ENCODE data around the gene WDR54.

DNA sequence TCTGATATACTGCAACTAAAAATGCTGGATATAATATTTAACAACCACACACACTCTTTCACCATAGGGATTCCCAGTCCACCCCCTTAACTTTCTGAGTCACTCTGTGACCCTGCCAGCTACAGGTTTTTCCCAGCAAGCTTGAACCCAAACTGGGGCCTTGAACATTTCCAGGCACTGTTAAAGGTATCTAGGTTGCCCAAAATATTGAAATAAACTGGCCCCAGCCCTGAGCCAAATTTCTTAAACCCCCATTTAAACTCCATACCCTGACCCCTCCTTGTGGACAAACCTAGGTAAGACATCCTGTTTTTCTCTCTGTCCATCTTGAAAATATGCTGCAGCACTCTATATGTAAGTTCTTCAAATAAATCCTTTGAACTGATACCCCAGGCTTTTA is 21.7 kb upstream of the WDR54 start:
- TF ChIP-seq, protein P1, sequence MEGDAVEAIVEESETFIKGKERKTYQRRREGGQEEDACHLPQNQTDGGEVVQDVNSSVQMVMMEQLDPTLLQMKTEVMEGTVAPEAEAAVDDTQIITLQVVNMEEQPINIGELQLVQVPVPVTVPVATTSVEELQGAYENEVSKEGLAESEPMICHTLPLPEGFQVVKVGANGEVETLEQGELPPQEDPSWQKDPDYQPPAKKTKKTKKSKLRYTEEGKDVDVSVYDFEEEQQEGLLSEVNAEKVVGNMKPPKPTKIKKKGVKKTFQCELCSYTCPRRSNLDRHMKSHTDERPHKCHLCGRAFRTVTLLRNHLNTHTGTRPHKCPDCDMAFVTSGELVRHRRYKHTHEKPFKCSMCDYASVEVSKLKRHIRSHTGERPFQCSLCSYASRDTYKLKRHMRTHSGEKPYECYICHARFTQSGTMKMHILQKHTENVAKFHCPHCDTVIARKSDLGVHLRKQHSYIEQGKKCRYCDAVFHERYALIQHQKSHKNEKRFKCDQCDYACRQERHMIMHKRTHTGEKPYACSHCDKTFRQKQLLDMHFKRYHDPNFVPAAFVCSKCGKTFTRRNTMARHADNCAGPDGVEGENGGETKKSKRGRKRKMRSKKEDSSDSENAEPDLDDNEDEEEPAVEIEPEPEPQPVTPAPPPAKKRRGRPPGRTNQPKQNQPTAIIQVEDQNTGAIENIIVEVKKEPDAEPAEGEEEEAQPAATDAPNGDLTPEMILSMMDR (IDR thresholded peaks at IDR 0.05): peak in 5 of 6 experiments; percentile 9 to 49 (median 31)
- no peak for TF ChIP-seq POLR2AphosphoS5 (IDR thresholded peaks at IDR 0.05)
